GM18868 (cell line): ENCODE data around the gene XYLT1.
A peak's percentile ranks its signal among the peaks of the same experiment; 100 is the strongest.
"Not testable (repeated sequence)": the region's sequence is repeated elsewhere in the genome, so short reads cannot be mapped to it uniquely, and the experiment has no call there.

ENCODE experiments used
- ATAC-seq: cut with Tn5 transposase; IDR thresholded peaks from one replicate; pipeline ENCODE4 v1.9.1; 2021; ENCODE audit warnings: mild to moderate bottlenecking, moderate library complexity; ENCODE audit not compliant: unreplicated experiment

XYLT1 gene

DNA sequence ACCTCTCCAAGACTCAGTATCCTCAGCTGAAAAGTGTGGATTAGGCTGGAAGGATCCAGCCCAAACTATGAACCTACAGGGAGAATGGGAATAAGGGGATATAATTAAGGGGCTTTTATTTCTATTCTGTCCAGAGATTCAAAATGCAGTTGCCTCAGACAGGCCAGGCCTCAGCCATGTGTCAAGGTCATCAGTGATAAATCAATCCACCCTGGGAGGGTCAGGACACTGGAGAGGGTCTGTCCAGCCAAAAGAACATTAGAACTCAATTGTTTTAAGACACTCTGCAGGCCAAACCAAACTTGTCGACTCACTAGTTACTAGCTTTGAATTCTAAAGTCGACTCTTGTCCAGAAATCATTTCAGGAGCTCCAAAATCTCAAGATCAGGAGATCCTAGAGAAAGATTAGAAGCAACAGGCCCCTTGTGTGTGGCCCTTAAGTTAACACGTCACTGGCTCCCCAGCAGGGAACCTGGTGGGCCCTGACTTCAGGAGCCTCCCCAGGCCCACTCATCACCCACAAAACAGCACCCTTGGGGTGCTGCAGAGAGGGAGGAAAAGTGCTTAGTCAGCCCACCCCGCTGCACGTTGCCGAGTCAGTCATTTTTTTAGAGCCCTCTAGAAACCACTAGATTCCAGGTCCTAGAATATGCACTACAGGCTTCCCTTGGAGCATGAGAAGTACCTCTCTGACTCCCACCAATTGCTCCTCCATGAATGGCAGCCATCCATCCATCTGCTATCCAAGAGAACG lies 156.8 kb downstream of the XYLT1 start:
- no peak for ATAC-seq

DNA sequence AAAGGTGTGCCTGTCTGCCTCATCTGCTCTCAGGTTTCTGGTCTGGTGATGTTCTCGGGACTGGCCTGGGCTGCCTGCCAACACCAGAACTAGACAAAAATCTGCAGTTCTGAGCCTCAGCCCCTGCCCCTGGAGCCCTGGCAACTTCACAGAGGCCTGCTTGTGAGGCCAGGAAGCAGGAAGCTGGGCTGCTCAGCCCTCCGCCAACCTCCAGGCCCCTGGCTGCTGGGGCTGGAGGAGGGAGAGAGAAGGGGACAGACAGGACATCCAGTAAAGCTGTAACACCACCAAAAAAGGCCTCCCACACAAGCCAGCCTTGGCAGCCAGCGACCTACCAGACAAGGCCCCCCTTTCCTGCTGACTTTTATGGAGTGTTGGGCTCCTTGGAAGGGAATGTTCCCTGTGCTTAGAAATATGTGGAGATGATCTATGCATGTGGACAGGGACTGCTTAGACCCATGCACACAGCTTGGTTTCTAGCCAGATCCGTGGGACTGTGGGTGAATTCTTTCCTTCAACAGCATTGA lies 157.6 kb downstream of the XYLT1 start:
- ATAC-seq, result no peak

- no peak for ATAC-seq
Measured at GRCh38 chr16:17312094-17312710, 158.6 kb downstream of the XYLT1 start.

GRCh38 chr16:17311333-17312093 lies 159.2 kb downstream of the XYLT1 start:
- ATAC-seq, result no peak

- ATAC-seq, result no peak
Measured at GRCh38 chr16:17309510-17309909, 161.2 kb downstream of the XYLT1 start.

GRCh38 chr16:17308186-17308585 lies 162.6 kb downstream of the XYLT1 start:
- no peak for ATAC-seq

DNA sequence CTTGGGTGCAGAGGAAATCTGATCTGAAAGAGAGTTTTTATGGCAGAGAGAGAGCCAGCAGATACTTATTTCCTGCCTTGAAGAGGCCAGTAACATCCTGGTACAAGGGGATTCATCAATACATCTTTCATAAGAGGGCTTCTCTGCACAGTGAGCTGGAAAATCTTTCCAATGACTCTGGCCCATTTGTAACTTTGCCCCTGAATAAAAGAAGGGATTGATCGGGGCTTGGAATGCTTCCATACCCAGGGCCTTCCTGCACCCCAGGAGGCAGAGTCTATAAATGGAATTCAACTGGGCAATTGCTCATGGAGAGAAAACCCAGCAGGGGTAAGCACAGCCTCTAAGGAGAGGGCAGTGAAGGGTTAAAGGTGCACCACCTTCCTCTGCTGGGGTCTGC lies 163.3 kb downstream of the XYLT1 start:
- no peak for ATAC-seq

GRCh38 chr16:17306745-17307144 lies 164.0 kb downstream of the XYLT1 start:
- no peak for ATAC-seq

GRCh38 chr16:17306211-17306610 lies 164.5 kb downstream of the XYLT1 start:
- ATAC-seq, result not testable (repeated sequence)

DNA sequence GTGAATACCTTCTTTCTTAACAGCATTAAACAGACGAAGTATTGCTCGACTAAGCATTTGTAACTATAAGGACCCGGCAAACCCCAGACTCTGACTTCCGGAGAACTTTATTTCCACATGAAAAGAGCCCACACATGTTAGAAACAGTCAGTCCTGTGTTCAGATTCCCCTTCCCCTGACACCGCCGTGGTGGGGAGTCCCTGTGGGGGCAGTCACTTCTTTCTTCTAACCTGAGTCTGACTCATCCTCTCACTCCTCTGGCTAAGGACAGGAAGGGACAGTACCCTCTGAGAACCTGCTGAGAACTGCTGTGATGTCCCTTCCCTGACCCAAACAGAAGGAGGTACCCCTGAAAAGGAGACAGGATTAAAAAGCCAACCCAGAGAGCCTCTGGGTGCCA lies 165.1 kb downstream of the XYLT1 start:
- peak; percentile 39 for ATAC-seq

DNA sequence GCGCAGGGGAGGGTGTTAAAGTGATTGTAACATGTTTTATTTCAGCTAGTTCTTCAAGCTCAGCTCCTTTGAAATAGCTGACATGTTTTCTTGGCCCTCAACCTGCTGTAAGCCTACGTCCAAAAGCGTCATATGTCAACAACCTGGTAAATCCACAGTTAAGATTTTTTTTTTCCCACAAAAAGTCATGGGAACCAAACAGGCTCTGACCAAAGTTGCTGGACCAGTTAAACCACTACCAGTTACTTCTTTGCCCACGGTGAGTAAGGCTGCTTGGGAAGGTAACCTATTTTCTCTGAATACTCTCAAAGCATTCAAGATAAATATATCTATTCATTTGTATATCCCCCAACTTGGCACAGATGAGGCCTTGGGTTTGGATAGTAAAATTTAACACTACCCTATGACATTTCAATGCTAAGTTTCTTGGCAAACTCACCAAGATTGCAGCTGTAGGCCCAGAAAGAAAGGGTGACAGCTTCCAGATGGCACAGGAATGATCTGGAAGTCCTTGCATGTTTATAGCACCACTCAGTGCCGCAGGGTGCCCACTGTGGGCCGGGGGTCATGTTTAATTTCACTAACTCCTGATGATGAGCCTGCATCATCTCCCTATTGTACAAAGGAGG lies 166.2 kb downstream of the XYLT1 start:
- ATAC-seq, result no peak

DNA sequence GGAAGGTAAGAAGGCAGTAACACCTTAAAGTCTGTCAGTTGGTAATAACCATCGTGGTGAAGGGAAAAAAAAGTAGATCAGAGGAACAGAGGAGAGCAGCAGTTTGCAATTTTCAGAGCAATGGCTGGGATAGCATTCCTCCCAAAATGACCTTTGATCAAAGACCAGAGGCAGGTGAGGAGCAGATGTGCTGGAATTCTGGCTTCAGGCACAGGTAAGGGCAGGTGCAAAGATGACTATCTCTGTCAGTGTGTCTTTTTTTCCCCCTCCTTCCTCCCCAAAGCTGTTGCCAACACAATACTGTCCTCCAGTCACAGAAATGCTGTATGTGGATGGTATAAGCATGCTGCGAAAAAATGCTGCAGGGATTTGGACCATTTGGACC lies 166.7 kb downstream of the XYLT1 start:
- no peak for ATAC-seq

GRCh38 chr16:17303101-17303500 lies 167.7 kb downstream of the XYLT1 start:
- no peak for ATAC-seq

- no peak for ATAC-seq
Measured at GRCh38 chr16:17302620-17303019, 168.1 kb downstream of the XYLT1 start.

DNA sequence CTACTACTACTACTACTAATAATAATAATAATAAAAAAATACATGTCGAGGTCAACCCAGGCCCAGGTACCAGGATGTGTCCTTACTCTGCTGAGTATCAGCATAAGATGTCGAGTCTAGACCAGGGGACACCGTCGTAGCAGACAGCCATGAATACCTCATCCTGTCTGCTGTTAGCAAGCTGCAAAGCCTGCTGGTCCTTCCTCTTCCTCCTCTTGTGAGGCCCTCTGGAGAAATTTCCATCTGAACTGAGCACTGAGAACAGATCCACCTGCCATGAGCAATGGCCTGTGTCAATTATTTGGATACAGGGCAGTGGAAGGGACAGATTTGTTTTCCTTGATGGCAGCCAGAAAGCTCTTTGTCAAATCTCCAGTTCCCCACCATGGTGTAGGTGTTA lies 168.5 kb downstream of the XYLT1 start:
- ATAC-seq, result peak; percentile 6

GRCh38 chr16:17301593-17302135 lies 169.1 kb downstream of the XYLT1 start:
- ATAC-seq, result peak; percentile 79

DNA sequence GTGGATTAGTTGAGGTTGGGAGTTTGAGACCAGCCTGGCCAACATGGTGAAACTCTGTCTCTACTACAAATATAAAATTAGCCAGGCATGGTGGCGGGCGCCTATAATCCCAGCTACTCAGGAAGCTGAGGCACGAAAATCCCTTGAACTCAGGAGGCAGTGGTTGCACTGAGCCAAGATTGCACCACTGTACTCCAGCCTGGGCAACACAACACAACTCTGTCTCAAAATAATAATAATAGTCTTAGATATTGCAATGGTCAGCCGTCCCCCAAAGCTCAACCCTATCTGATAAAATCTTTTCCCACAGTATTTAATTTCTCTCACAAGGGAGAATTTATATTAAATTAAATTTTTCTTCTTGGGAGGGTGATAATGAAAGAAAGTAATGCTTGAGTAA lies 169.6 kb downstream of the XYLT1 start:
- ATAC-seq, result no peak

- no peak for ATAC-seq
Measured at GRCh38 chr16:17299790-17300189, 171.0 kb downstream of the XYLT1 start.

DNA sequence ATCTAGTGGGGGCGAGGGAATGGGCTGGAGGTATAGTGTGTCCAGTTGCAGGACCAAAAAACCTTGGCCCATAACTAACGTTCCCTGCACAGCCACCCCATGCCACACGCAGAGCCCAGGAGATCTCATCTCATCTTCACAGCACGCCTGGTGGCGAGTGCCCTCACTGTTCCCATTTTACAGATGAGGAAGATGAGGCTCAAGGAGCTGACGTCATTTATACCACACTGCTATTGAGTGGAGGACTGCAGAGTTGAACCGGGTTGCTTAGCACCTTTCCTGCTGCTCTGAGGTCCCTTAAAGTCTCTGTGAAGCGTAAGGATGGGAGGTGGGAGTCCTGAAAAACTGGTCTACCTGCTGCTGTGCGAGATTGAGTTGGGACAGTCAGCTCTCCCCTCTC lies 172.5 kb downstream of the XYLT1 start:
- ATAC-seq, result no peak

DNA sequence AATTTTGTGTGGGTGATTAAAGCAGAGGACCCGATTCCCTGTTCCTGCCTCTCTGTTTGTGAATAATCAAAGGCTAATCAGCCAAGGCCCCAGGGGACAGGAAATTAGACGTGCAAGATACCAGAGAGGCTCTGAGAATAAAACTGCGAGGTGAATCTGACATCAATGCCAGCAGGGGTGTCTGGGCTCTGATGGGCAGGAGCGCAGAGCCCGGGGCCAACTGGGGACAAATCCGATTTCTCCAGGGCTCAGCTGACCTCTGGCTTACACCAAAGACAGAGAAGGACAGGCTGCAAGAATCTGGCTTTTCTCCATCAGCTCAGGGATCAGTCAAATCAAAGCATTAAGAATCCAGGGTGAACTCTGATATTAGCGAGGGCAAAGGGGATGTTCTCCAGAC lies 174.3 kb downstream of the XYLT1 start:
- no peak for ATAC-seq

DNA sequence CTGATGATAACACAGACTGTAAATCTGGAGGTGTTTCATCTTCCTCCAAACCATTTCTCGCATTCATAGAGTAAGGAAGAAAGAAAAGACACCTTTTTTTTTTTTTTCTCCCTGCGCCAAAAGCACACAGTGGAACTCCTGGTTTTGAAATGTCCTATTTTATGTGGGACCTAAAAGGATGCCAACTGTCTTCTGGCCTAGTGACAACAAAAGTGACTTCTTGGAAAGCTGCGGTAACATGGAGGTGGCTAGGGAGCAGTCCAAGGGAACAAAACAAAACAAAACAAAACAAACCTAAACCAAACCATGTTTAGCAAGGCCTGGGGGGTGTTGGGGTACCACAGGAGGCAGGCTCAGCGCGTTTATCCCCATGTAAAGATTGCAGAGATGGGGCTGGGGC lies 174.8 kb downstream of the XYLT1 start:
- no peak for ATAC-seq
